H1 (cell line): Measurements from ENCODE around the gene STIM1. TPM values are rescaled to one million over a fixed set of nuclear protein-coding genes. Genes with fewer than 3 reads are reported as not detected.

Experiments used
- CHD1 ChIP-seq: IDR thresholded peaks from 2 replicates; pipeline ENCODE4 v1.6.1; 2012; ENCODE audit warnings: low read depth, low read length, improper control_type of control experiment
- SIRT6 ChIP-seq: IDR thresholded peaks from one replicate; pipeline ENCODE4 v1.7.1; 2012; ENCODE audit warnings: low read length, inconsistent platforms
- SP2 ChIP-seq: IDR thresholded peaks from 2 replicates; pipeline ENCODE4 v1.6.1; 2012; ENCODE audit warnings: mild to moderate bottlenecking, low read length, inconsistent platforms
- polyA plus RNA-seq, 7 experiments: library from polyadenylated mRNA; depleted of rRNA in 3 of 7; stranded (reverse) in 5 of 7; unstranded in 2 of 7; fragments of >200 nt in 5 of 7; fragments of 200-250 nt in 2 of 7; gene quantifications; 1 replicate in 5 of 7; 2 replicates in 1 of 7; 4 replicates in 1 of 7; pipeline versions ENCODE4 v1.2.1 to v1.2.3, GENCODE V29; 2011 to 2013; ENCODE audit warnings: missing spikeins in 2 of 7, mixed read lengths in 2 of 7
- total RNA-seq: library from RNA; stranded (reverse); fragmentation: NEBNext Ultra II Directional; extraction: Animal tissue kit (Norgen Biotek cat#: 25700); gene quantifications from 2 replicates; pipeline ENCODE4 v1.2.1, GENCODE V29; 2021

Gene STIM1
- total and polyA plus RNA-seq, 2 of the 8 experiments (the other 6 are each of a cell fraction or from before 2014, with no cell fraction given): 11.1 to 12.2 TPM

- TF ChIP-seq SIRT6: no peak
- no peak for TF ChIP-seq CHD1
- no peak for TF ChIP-seq SP2
Measured at GRCh38 chr11:3867209-3868091, 12.0 kb downstream of the STIM1 start (continued).
